Breast epithelium (tissue), 4 donors: ENCODE data around the gene SLC6A8. TPM values are rescaled to one million over a fixed set of nuclear protein-coding genes. Genes with fewer than 3 reads are reported as not detected.

ENCODE experiments used
- DNase-seq, 2 donors: peaks; one replicate each; pipeline ENCODE4 v3.0.0-alpha.2; 2019; ENCODE audit warnings: low spot score in 2 of 2
- H3K27ac ChIP-seq, 2 donors: fragments of 200-600 bp; sonication (generic) in 1 of 2; one replicate each; pipeline ENCODE4 v1.5.1; 2016 to 2019; ENCODE audit warnings: mild to moderate bottlenecking in 1 of 2
- H3K27me3 ChIP-seq, 2 donors: fragments of 200-600 bp; sonication (generic) in 1 of 2; one replicate each; pipeline versions ENCODE4 v1.5.1 to v1.6.0; 2017 to 2019; ENCODE audit warnings: control low read depth in 1 of 2, mild to moderate bottlenecking in 1 of 2
- H3K36me3 ChIP-seq: fragments of 200-600 bp; one replicate; pipeline ENCODE4 v1.5.1; 2019
- H3K4me1 ChIP-seq, 2 donors: fragments of 200-600 bp; sonication (generic); one replicate each; pipeline ENCODE4 v1.5.1; 2016 to 2019; ENCODE audit warnings: control low read depth in 1 of 2
- H3K4me3 ChIP-seq, 3 donors: fragments of 200-600 bp; sonication (generic); 1 replicate in 2 of 3; 2 replicates in 1 of 3; pipeline ENCODE4 v1.5.1; 2016 to 2019; ENCODE audit warnings: mild to moderate bottlenecking in 3 of 3, moderate library complexity in 2 of 3
- H3K9me3 ChIP-seq, 2 donors: fragments of 200-600 bp; sonication (generic) in 1 of 2; one replicate each; pipeline ENCODE4 v1.5.1; 2016 to 2019; ENCODE audit warnings: control low read depth in 1 of 2
- CTCF ChIP-seq, 3 donors: fragments of 450-650 bp; IDR thresholded peaks; one replicate each; pipeline ENCODE4 v1.5.1; 2016 to 2017; ENCODE audit warnings: antibody characterized with exemption in 3 of 3, mild to moderate bottlenecking in 3 of 3, moderate library complexity in 3 of 3
- POLR2A ChIP-seq: fragments of 450-650 bp; IDR thresholded peaks from one replicate; pipeline ENCODE4 v1.6.1; 2016; ENCODE audit warnings: antibody characterized with exemption, mild to moderate bottlenecking, moderate library complexity
- POLR2AphosphoS5 ChIP-seq, 3 donors: sonication (generic); formaldehyde crosslinking; IDR thresholded peaks; one replicate each; pipeline ENCODE4 v1.6.1; 2017; ENCODE audit warnings: antibody characterized with exemption in 3 of 3
- intact Hi-C: fragments of 100-400 bp; cut with DNase I; formaldehyde crosslinking; loops from one replicate; pipeline ENCODE4 v1.15.1; 2023; ENCODE audit warnings: low total_unique reads
- total RNA-seq, 3 donors: library from RNA; depleted of rRNA; stranded (reverse); fragments of >200 nt; gene quantifications; one replicate each; pipeline ENCODE4 v1.1.0, GENCODE V29; 2016

Gene SLC6A8
- total RNA-seq, 3 donors from 2014 or later: 7.6 to 40.8 (median 18.4) TPM

GRCh38 chrX:153642655-153643430, 44.9 kb upstream of the SLC6A8 start:
- H3K4me3 ChIP-seq: peak overlapping the region in 2 of 3 donors; percentile 30 to 52
- intact Hi-C loops: no loop called here

GRCh38 chrX:153643431-153644351, 44.0 kb upstream of the SLC6A8 start:
- H3K4me1 ChIP-seq: no peaks in the 10 kb centered on the region
- no peak overlapping the region for H3K27ac ChIP-seq
- intact Hi-C loops: no loop called here
- H3K36me3 ChIP-seq: no peaks in the 10 kb centered on the region
- H3K9me3 ChIP-seq: no peaks in the 10 kb centered on the region
- no peak for DNase-seq
- TF ChIP-seq POLR2A (no peak), CTCF (IDR thresholded peaks at IDR 0.05) (no peak), POLR2AphosphoS5 (IDR thresholded peaks at IDR 0.05) (no peak)
- peak overlapping the region in 2 of 3 donors; percentile 25 to 52 for H3K4me3 ChIP-seq
- H3K27me3 ChIP-seq: peaks cover 0 to 95% of the 10 kb centered on the region in 2 donors

More at GRCh38 chrX:153642655-153643430, 44.9 kb upstream of the SLC6A8 start:
- TF ChIP-seq POLR2A (no peak), POLR2AphosphoS5 (IDR thresholded peaks at IDR 0.05) (no peak), CTCF (IDR thresholded peaks at IDR 0.05) (no peak)
- Histone ChIP-seq H3K27me3 (peaks cover 0 to 95% of the 10 kb centered on the region in 2 donors), H3K4me1 (no peaks in the 10 kb centered on the region), H3K9me3 (no peaks in the 10 kb centered on the region), H3K27ac (no peak overlapping the region), H3K36me3 (no peaks in the 10 kb centered on the region)
- DNase-seq: no peak

- Histone ChIP-seq H3K36me3 (no peaks in the 10 kb centered on the region), H3K27me3 (peaks cover 0 to 96% of the 10 kb centered on the region in 2 donors), H3K4me1 (no peaks in the 10 kb centered on the region), H3K27ac (no peak overlapping the region), H3K4me3 (peak overlapping the region in 1 of 3 donors; percentile 12), H3K9me3 (no peaks in the 10 kb centered on the region)
- no peak for TF ChIP-seq POLR2AphosphoS5 (IDR thresholded peaks at IDR 0.05)
- TF ChIP-seq CTCF (IDR thresholded peaks at IDR 0.05): no peak
- no peak for TF ChIP-seq POLR2A
- DNase-seq: no peak
- intact Hi-C loops: no loop called here
Measured at GRCh38 chrX:153644356-153645125, 43.2 kb upstream of the SLC6A8 start.

GRCh38 chrX:153645151-153645550, 42.6 kb upstream of the SLC6A8 start:
- H3K27me3 ChIP-seq: peaks cover 0 to 96% of the 10 kb centered on the region in 2 donors
- intact Hi-C loops: no loop called here

More at GRCh38 chrX:153645151-153645550, 42.6 kb upstream of the SLC6A8 start:
- Histone ChIP-seq H3K4me1 (no peaks in the 10 kb centered on the region), H3K4me3 (no peak overlapping the region), H3K9me3 (no peaks in the 10 kb centered on the region), H3K27ac (no peak overlapping the region), H3K36me3 (no peaks in the 10 kb centered on the region)
- TF ChIP-seq CTCF (IDR thresholded peaks at IDR 0.05): no peak
- DNase-seq: no peak
